Naive B cell (primary cell): Measurements from ENCODE around the gene SPG7. TPM values are rescaled to one million over a fixed set of nuclear protein-coding genes. Genes with fewer than 3 reads are reported as not detected.
"Not testable (repeated sequence)": the region's sequence is repeated elsewhere in the genome, so short reads cannot be mapped to it uniquely, and the experiment has no call there.

Source experiments
- ATAC-seq, 2 donors: fragments of 150-1000 bp; cut with Tn5 transposase; 2 replicates each; pipeline ENCODE4 v1.10.0; 2021; ENCODE audit warnings: low read depth in 2 of 2, mild to moderate bottlenecking in 2 of 2, moderate library complexity in 2 of 2
- DNase-seq: peaks from one replicate; pipeline ENCODE4 v3.0.0; 2022
- H3K27ac Mint-ChIP-seq, 6 donors: one replicate each; pipeline ENCODE4 v1.8.0; 2020 to 2022; ENCODE audit warnings: mild to moderate bottlenecking in 6 of 6, mixed read lengths in 6 of 6, moderate library complexity in 5 of 6, inconsistent platforms in 2 of 6
- H3K27me3 Mint-ChIP-seq, 3 donors: one replicate each; pipeline ENCODE4 v1.8.0; 2021 to 2022; ENCODE audit warnings: mixed read lengths in 3 of 3, mild to moderate bottlenecking in 1 of 3
- H3K36me3 Mint-ChIP-seq, 2 donors: one replicate each; pipeline ENCODE4 v1.8.0; 2020 to 2022; ENCODE audit warnings: mixed read lengths in 2 of 2, inconsistent platforms in 1 of 2, mild to moderate bottlenecking in 1 of 2
- H3K4me1 Mint-ChIP-seq, 3 donors: one replicate each; pipeline ENCODE4 v1.8.0; 2020 to 2022; ENCODE audit warnings: mixed read lengths in 3 of 3, inconsistent platforms in 1 of 3, mild to moderate bottlenecking in 1 of 3, moderate library complexity in 1 of 3
- H3K4me3 Mint-ChIP-seq, 8 donors: one replicate each; pipeline ENCODE4 v1.8.0; 2020 to 2022; ENCODE audit warnings: mild to moderate bottlenecking in 8 of 8, mixed read lengths in 8 of 8, moderate library complexity in 8 of 8, inconsistent platforms in 2 of 8
- H3K9me3 Mint-ChIP-seq, 7 donors: one replicate each; pipeline ENCODE4 v1.8.0; 2020 to 2022; ENCODE audit warnings: mixed read lengths in 7 of 7, mild to moderate bottlenecking in 5 of 7, inconsistent platforms in 2 of 7, moderate library complexity in 1 of 7
- polyA plus RNA-seq, 6 donors: library from polyadenylated mRNA; unstranded; fragments of 300-500 nt; fragmentation: Illumina TruSeq; gene quantifications; one replicate each; pipeline ENCODE4 v1.2.3, GENCODE V29; 2021; ENCODE audit warnings: low read depth in 6 of 6

The SPG7 gene
- polyA plus RNA-seq, 6 donors from 2014 or later = 34.8 to 54.1 (median 40.0) TPM

- ATAC-seq = no peak
- peaks cover 0 to 2% (median 0%) of the 10 kb centered on the region in 3 donors for H3K4me1 Mint-ChIP-seq
- H3K27ac Mint-ChIP-seq = no peak overlapping the region
- no peak overlapping the region for H3K4me3 Mint-ChIP-seq
- no peaks in the 10 kb centered on the region for H3K27me3 Mint-ChIP-seq
- H3K36me3 Mint-ChIP-seq = no peaks in the 10 kb centered on the region
- no peak for DNase-seq
- H3K9me3 Mint-ChIP-seq = no peaks in the 10 kb centered on the region
Observed at GRCh38 chr16:89579351-89579750, 71.1 kb downstream of the SPG7 start.

- Mint-ChIP-seq H3K27me3 (no peaks in the 10 kb centered on the region), H3K36me3 (no peaks in the 10 kb centered on the region), H3K4me1 (peaks cover 0 to 2% (median 0%) of the 10 kb centered on the region in 3 donors), H3K27ac (no peak overlapping the region), H3K4me3 (no peak overlapping the region), H3K9me3 (no peaks in the 10 kb centered on the region)
- DNase-seq (no peak), ATAC-seq (no peak)
Observed at GRCh38 chr16:89581045-89581695, 73.0 kb downstream of the SPG7 start.

GRCh38 chr16:89581861-89582563 is 73.8 kb downstream of the SPG7 start:
- Mint-ChIP-seq H3K4me1 (peaks cover 0 to 2% (median 0%) of the 10 kb centered on the region in 3 donors), H3K27ac (peak overlapping the region in 1 of 6 donors; percentile 15), H3K4me3 (peak overlapping the region in 1 of 8 donors; percentile 70), H3K9me3 (no peaks in the 10 kb centered on the region), H3K27me3 (no peaks in the 10 kb centered on the region), H3K36me3 (no peaks in the 10 kb centered on the region)
- ATAC-seq (no peak), DNase-seq (no peak)

- Mint-ChIP-seq H3K27me3 (no peaks in the 10 kb centered on the region), H3K4me3 (no peak overlapping the region), H3K4me1 (no peaks in the 10 kb centered on the region), H3K27ac (no peak overlapping the region), H3K36me3 (no peaks in the 10 kb centered on the region), H3K9me3 (no peaks in the 10 kb centered on the region)
- no peak for DNase-seq
- no peak for ATAC-seq
Observed at GRCh38 chr16:89582614-89583196, 74.5 kb downstream of the SPG7 start.

GRCh38 chr16:89583197-89583894 is 75.1 kb downstream of the SPG7 start:
- Mint-ChIP-seq H3K4me3 (no peak overlapping the region), H3K36me3 (no peaks in the 10 kb centered on the region), H3K9me3 (no peaks in the 10 kb centered on the region), H3K27ac (no peak overlapping the region), H3K4me1 (no peaks in the 10 kb centered on the region), H3K27me3 (no peaks in the 10 kb centered on the region)
- ATAC-seq (no peak), DNase-seq (no peak)

- H3K27me3 Mint-ChIP-seq = no peaks in the 10 kb centered on the region
- ATAC-seq = no peak
- H3K9me3 Mint-ChIP-seq = no peaks in the 10 kb centered on the region
- no peak overlapping the region for H3K4me3 Mint-ChIP-seq
- H3K4me1 Mint-ChIP-seq = no peaks in the 10 kb centered on the region
- no peak overlapping the region for H3K27ac Mint-ChIP-seq
- no peak for DNase-seq
- no peaks in the 10 kb centered on the region for H3K36me3 Mint-ChIP-seq
Observed at GRCh38 chr16:89583895-89584644, 75.9 kb downstream of the SPG7 start.

GRCh38 chr16:89584768-89585549 is 76.8 kb downstream of the SPG7 start:
- Mint-ChIP-seq H3K27me3 (no peaks in the 10 kb centered on the region), H3K9me3 (no peaks in the 10 kb centered on the region), H3K36me3 (no peaks in the 10 kb centered on the region), H3K27ac (no peak overlapping the region), H3K4me3 (no peak overlapping the region), H3K4me1 (no peaks in the 10 kb centered on the region)
- ATAC-seq (no peak), DNase-seq (no peak)

- ATAC-seq (no peak), DNase-seq (no peak)
- Mint-ChIP-seq H3K9me3 (no peaks in the 10 kb centered on the region), H3K27ac (no peak overlapping the region), H3K4me1 (no peaks in the 10 kb centered on the region), H3K36me3 (no peaks in the 10 kb centered on the region), H3K27me3 (no peaks in the 10 kb centered on the region), H3K4me3 (peak overlapping the region in 1 of 8 donors; percentile 15)
Observed at GRCh38 chr16:89586218-89586617, 78.0 kb downstream of the SPG7 start.

GRCh38 chr16:89586853-89587252 is 78.7 kb downstream of the SPG7 start:
- Mint-ChIP-seq H3K4me1 (no peaks in the 10 kb centered on the region), H3K36me3 (no peaks in the 10 kb centered on the region), H3K9me3 (no peaks in the 10 kb centered on the region), H3K27ac (peak overlapping the region in 1 of 6 donors; percentile 47), H3K27me3 (no peaks in the 10 kb centered on the region), H3K4me3 (peak overlapping the region in 1 of 8 donors; percentile 15)
- DNase-seq (no peak), ATAC-seq (no peak)

- H3K27me3 Mint-ChIP-seq, H3K27ac Mint-ChIP-seq, H3K4me1 Mint-ChIP-seq, H3K9me3 Mint-ChIP-seq, H3K36me3 Mint-ChIP-seq, H3K4me3 Mint-ChIP-seq, DNase-seq, ATAC-seq: not testable (repeated sequence)
Observed at GRCh38 chr16:89587676-89588075, 79.5 kb downstream of the SPG7 start.

GRCh38 chr16:89588413-89589109 is 80.4 kb downstream of the SPG7 start:
- H3K27ac Mint-ChIP-seq = no peak overlapping the region
- H3K36me3 Mint-ChIP-seq = no peaks in the 10 kb centered on the region
- H3K4me3 Mint-ChIP-seq = no peak overlapping the region
- no peaks in the 10 kb centered on the region for H3K9me3 Mint-ChIP-seq
- ATAC-seq (no peak), DNase-seq (no peak)
- H3K27me3 Mint-ChIP-seq = no peaks in the 10 kb centered on the region
- no peaks in the 10 kb centered on the region for H3K4me1 Mint-ChIP-seq

- Mint-ChIP-seq H3K9me3 (no peaks in the 10 kb centered on the region), H3K4me1 (no peaks in the 10 kb centered on the region), H3K4me3 (no peak overlapping the region), H3K36me3 (no peaks in the 10 kb centered on the region), H3K27me3 (no peaks in the 10 kb centered on the region), H3K27ac (peak overlapping the region in 1 of 6 donors; percentile 68)
- DNase-seq (no peak), ATAC-seq (no peak)
Observed at GRCh38 chr16:89589241-89589926, 81.2 kb downstream of the SPG7 start.
